ENCODE results near the gene PALD1. TPM values are rescaled to one million over a fixed set of nuclear protein-coding genes. Genes with fewer than 3 reads are reported as not detected.

Gene PALD1
- total and polyA plus RNA-seq, 9 of the 15 experiments (the other 6 are each of a cell fraction or from before 2014, with no cell fraction given): 0.03 to 0.29 (median 0.09) TPM; not detected in 2

DNA sequence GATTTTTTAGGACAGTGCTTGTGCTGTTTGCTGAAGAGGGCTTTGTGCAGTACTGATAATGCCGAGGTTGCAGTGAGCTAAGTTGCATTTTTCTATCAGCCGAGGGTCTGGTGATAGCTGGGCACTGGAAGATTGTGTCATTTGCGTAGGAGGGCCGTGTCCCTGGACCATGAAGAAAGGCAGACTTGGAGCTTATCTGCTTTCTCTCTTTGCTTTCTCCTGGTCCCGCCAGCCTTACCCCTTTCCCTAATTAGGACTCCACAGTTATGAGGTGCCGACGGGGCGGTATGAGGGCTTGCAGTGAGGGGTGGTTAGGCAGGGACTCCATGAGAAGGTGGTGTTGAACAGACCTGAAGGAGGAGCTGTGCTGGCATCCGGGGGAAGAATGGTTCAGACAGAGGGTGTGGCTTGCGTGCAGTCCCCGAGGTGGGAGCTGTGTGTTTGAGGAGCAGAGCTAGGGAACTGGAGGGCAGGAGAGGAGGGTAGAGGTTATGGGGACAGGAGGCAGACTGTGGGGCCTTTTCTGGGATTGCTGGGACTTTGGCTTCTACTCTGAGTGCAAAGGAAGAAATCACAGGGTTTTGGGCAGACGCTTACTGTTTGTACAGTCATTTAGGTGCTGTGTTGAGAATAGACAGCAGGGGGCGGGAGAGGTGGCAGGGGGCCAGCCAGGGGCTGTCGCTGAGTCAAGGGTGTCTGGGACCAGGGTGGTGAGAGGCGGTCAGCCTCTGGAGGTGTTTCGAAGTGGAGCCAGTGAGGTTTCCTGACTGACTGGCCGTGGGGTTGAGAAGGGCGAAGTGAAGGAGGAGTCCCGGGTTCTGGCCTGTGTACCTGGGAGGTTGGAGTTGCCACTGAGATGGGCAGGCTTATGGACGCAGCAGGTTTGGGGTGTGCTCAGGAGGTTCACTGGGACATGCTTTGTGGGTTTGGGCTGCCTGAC, 80.6 kb downstream of the PALD1 start (continued):
- TF ChIP-seq, protein P1, sequence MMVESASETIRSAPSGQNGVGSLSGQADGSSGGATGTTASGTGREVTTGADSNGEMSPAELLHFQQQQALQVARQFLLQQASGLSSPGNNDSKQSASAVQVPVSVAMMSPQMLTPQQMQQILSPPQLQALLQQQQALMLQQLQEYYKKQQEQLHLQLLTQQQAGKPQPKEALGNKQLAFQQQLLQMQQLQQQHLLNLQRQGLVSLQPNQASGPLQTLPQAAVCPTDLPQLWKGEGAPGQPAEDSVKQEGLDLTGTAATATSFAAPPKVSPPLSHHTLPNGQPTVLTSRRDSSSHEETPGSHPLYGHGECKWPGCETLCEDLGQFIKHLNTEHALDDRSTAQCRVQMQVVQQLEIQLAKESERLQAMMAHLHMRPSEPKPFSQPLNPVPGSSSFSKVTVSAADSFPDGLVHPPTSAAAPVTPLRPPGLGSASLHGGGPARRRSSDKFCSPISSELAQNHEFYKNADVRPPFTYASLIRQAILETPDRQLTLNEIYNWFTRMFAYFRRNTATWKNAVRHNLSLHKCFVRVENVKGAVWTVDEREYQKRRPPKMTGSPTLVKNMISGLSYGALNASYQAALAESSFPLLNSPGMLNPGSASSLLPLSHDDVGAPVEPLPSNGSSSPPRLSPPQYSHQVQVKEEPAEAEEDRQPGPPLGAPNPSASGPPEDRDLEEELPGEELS (CRISPR knock-in tag; IDR thresholded peaks at IDR 0.05; ENCODE audit: borderline replicate concordance): no peak
- TF ChIP-seq E2F3 (CRISPR knock-in tag; IDR thresholded peaks at IDR 0.05) (0 out of 2 replicates have a peak, but pooled peaks have one; percentile 43), HLTF (IDR thresholded peaks at IDR 0.05) (peak; percentile 85), RBM39 (optimal IDR thresholded peaks at IDR 0.05; ENCODE audit: low read depth, low read length) (no peak), ZBTB7A (IDR thresholded peaks at IDR 0.05; ENCODE audit: borderline replicate concordance, control insufficient read depth, low read depth, low read length) (peak; percentile 85; the same call in 1 of the 2 replicates), ZNF146 (CRISPR knock-in tag; IDR thresholded peaks at IDR 0.05; ENCODE audit: unreplicated experiment) (no peak), STAT5B (CRISPR knock-in tag; IDR thresholded peaks at IDR 0.05) (no peak), RUNX1 (IDR thresholded peaks at IDR 0.05; ENCODE audit: low read depth) (no peak), FOXM1 (IDR thresholded peaks at IDR 0.05; ENCODE audit: low read depth) (peak; percentile 87; the same call in 1 of the 2 replicates), FOXM1 (CRISPR knock-in tag; IDR thresholded peaks at IDR 0.05; ENCODE audit: low read depth) (no peak), KAT2B (IDR thresholded peaks at IDR 0.05; ENCODE audit: low read depth, low read length) (no peak)
- TF ChIP-seq, protein P2, sequence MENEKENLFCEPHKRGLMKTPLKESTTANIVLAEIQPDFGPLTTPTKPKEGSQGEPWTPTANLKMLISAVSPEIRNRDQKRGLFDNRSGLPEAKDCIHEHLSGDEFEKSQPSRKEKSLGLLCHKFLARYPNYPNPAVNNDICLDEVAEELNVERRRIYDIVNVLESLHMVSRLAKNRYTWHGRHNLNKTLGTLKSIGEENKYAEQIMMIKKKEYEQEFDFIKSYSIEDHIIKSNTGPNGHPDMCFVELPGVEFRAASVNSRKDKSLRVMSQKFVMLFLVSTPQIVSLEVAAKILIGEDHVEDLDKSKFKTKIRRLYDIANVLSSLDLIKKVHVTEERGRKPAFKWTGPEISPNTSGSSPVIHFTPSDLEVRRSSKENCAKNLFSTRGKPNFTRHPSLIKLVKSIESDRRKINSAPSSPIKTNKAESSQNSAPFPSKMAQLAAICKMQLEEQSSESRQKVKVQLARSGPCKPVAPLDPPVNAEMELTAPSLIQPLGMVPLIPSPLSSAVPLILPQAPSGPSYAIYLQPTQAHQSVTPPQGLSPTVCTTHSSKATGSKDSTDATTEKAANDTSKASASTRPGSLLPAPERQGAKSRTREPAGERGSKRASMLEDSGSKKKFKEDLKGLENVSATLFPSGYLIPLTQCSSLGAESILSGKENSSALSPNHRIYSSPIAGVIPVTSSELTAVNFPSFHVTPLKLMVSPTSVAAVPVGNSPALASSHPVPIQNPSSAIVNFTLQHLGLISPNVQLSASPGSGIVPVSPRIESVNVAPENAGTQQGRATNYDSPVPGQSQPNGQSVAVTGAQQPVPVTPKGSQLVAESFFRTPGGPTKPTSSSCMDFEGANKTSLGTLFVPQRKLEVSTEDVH (IDR thresholded peaks at IDR 0.05; ENCODE audit: low read depth, partially characterized antibody): peak; percentile 53
- TF ChIP-seq, protein P3, sequence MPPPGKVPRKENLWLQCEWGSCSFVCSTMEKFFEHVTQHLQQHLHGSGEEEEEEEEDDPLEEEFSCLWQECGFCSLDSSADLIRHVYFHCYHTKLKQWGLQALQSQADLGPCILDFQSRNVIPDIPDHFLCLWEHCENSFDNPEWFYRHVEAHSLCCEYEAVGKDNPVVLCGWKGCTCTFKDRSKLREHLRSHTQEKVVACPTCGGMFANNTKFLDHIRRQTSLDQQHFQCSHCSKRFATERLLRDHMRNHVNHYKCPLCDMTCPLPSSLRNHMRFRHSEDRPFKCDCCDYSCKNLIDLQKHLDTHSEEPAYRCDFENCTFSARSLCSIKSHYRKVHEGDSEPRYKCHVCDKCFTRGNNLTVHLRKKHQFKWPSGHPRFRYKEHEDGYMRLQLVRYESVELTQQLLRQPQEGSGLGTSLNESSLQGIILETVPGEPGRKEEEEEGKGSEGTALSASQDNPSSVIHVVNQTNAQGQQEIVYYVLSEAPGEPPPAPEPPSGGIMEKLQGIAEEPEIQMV (tag; conservative IDR thresholded peaks at IDR 0.05; ENCODE audit: low read depth): no peak
- TF ChIP-seq, protein P4, sequence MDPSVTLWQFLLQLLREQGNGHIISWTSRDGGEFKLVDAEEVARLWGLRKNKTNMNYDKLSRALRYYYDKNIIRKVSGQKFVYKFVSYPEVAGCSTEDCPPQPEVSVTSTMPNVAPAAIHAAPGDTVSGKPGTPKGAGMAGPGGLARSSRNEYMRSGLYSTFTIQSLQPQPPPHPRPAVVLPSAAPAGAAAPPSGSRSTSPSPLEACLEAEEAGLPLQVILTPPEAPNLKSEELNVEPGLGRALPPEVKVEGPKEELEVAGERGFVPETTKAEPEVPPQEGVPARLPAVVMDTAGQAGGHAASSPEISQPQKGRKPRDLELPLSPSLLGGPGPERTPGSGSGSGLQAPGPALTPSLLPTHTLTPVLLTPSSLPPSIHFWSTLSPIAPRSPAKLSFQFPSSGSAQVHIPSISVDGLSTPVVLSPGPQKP (CRISPR knock-in tag; IDR thresholded peaks at IDR 0.05): no peak
